ENCODE measurements around the gene IDH3G. TPM values are rescaled to one million over a fixed set of nuclear protein-coding genes. Genes with fewer than 3 reads are reported as not detected.

The IDH3G gene
- polyA plus RNA-seq, 1 donor (not counting 4 experiments of a cell fraction or from before 2014, with no cell fraction given), result 44.7 TPM

DNA sequence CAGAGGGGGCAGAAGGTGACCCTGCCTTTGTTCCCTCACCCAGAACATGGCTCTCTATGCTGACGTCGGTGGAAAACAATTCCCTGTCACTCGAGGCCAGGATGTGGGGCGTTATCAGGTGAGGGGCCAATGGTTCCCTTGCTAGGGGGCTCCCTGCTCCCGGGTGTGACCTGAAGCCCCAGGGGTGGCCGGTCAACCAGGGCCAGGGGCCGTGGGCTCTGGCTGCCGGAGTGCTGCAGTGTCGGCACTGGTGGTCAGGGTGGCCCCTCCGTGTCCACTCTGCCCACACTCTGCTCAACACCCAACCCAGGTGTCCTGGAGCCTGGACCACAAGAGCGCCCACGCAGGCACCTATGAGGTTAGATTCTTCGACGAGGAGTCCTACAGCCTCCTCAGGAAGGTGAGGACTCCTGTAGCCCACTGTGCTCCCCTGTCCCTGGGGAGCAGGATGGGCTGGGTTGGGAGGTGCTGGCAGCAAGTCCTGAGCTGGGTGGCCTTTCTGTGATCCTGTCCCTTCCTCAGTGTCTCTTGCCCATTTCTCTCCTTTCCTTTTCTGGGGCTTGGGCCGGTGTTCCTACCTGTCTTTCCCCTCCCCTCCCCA is 3.3 kb upstream of the IDH3G start:
- no peak for DNase-seq (ENCODE audit: low read depth, low spot score)
- H3K4me2 ChIP-seq (ENCODE audit: control insufficient read depth, extremely low read depth, insufficient read depth, low read depth, low read length), result no peak overlapping the region
- TF ChIP-seq, protein P1, sequence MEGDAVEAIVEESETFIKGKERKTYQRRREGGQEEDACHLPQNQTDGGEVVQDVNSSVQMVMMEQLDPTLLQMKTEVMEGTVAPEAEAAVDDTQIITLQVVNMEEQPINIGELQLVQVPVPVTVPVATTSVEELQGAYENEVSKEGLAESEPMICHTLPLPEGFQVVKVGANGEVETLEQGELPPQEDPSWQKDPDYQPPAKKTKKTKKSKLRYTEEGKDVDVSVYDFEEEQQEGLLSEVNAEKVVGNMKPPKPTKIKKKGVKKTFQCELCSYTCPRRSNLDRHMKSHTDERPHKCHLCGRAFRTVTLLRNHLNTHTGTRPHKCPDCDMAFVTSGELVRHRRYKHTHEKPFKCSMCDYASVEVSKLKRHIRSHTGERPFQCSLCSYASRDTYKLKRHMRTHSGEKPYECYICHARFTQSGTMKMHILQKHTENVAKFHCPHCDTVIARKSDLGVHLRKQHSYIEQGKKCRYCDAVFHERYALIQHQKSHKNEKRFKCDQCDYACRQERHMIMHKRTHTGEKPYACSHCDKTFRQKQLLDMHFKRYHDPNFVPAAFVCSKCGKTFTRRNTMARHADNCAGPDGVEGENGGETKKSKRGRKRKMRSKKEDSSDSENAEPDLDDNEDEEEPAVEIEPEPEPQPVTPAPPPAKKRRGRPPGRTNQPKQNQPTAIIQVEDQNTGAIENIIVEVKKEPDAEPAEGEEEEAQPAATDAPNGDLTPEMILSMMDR (optimal IDR thresholded peaks at IDR 0.05 in 1 of 3, IDR thresholded peaks at IDR 0.05 in 1 of 3, conservative IDR thresholded peaks at IDR 0.05 in 1 of 3; ENCODE audit: extremely low read depth in 1 of 3, insufficient read depth in 2 of 3, low read length in 3 of 3), result no peak
- TF ChIP-seq EZH2 (IDR thresholded peaks at IDR 0.05; ENCODE audit: low read length), result no peak
- dilution Hi-C loops (cut with MboI; ENCODE audit: extremely low pct_ligation_motif_present, low sequenced_read_pairs), result no loop called here
- H3K9me1 ChIP-seq (ENCODE audit: control insufficient read depth, extremely low read depth, insufficient read depth, low read length), result no peaks in the 10 kb centered on the region
- peaks cover 6% of the 10 kb centered on the region for H3K4me1 ChIP-seq (ENCODE audit: control insufficient read depth, extremely low read depth, insufficient read depth, low read length)
- H3K27ac ChIP-seq (ENCODE audit: control insufficient read depth, insufficient read depth, low read length), result no peak overlapping the region
- peaks cover 36% of the 10 kb centered on the region for H3K79me2 ChIP-seq (ENCODE audit: control insufficient read depth, insufficient read depth, low read length)
- no peak overlapping the region for H3K9ac ChIP-seq (ENCODE audit: control insufficient read depth, extremely low read depth, insufficient read depth, low read length)
- no peak for FAIRE-seq
- H3K9me3 ChIP-seq (ENCODE audit: control insufficient read depth, low read depth, low read length), result no peaks in the 10 kb centered on the region
- peaks cover 5 to 9% of the 10 kb centered on the region in 2 experiments for H3K36me3 ChIP-seq (ENCODE audit: control insufficient read depth in 2 of 2, extremely low read depth in 1 of 2, insufficient read depth in 2 of 2, low read length in 2 of 2)
- no peaks in the 10 kb centered on the region for H3K27me3 ChIP-seq (ENCODE audit: control insufficient read depth, extremely low read depth, insufficient read depth, low read length)
- no peaks in the 10 kb centered on the region for H4K20me1 ChIP-seq (ENCODE audit: control insufficient read depth, extremely low read depth, insufficient read depth, low read length)
- H2AFZ ChIP-seq (ENCODE audit: control insufficient read depth, low read length), result no peak overlapping the region
- no peak overlapping the region for H3K4me3 ChIP-seq (ENCODE audit: control insufficient read depth in 2 of 3, extremely low read depth in 1 of 3, insufficient read depth in 2 of 3, low read depth in 1 of 3, low read length in 3 of 3)

DNA sequence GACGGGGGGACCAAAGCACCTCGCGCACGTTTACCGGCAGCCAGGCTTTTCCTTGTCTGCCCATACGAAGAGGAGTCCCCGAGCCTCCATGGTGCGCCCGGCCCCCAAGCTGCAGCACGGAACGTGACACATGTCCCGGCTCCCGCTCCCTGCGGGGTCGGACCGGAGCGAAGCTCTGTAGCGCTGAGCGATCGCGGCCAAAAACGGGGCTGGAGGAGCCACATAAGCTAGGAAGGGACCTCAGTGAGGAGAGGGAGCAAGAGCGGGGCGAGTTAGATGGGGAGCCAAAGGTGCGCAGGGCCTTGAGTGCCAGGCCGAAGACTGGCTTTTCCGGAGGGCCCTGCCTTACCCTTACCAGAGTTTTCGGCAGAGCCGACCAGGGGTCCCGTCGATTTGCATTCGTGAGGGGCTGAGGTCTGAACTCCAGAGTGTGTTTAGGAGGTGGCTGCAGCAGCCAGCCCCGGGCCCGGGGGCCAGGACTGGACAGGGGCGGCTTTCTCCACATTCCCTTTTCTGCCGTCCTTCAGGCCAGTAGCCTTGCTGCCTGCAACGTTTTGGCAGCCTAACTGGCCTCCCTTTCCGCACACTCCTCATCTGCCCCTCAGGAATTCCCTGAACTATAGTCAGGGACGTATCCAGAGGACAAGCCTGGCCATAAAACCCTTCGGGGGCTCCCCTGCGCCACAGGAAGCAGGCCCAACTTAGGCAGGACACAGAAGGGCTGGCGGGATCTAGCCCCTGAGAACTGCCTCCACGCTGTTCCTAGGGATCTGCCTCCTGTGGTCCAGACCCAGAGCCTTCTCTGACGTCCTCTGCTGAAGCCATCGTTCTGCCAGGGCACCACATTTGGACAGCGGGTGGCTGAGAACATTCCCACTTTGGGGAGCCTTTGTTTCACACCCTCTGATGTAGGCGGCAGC is 982 bp upstream of the IDH3G start:
- no peak for DNase-seq (ENCODE audit: low read depth, low spot score)
- H3K4me1 ChIP-seq (ENCODE audit: control insufficient read depth, extremely low read depth, insufficient read depth, low read length), result peaks cover 14% of the 10 kb centered on the region
- peak overlapping the region; percentile 70 to 76 (median 75) for H3K4me3 ChIP-seq (ENCODE audit: control insufficient read depth in 2 of 3, extremely low read depth in 1 of 3, insufficient read depth in 2 of 3, low read depth in 1 of 3, low read length in 3 of 3)
- H3K9ac ChIP-seq (ENCODE audit: control insufficient read depth, extremely low read depth, insufficient read depth, low read length), result peak overlapping the region; percentile 90
- no peaks in the 10 kb centered on the region for H3K27me3 ChIP-seq (ENCODE audit: control insufficient read depth, extremely low read depth, insufficient read depth, low read length)
- no peak for TF ChIP-seq EZH2 (IDR thresholded peaks at IDR 0.05; ENCODE audit: low read length)
- TF ChIP-seq, protein P1 (optimal IDR thresholded peaks at IDR 0.05 in 1 of 3, IDR thresholded peaks at IDR 0.05 in 1 of 3, conservative IDR thresholded peaks at IDR 0.05 in 1 of 3; ENCODE audit: extremely low read depth in 1 of 3, insufficient read depth in 2 of 3, low read length in 3 of 3), result no peak
- H3K36me3 ChIP-seq (ENCODE audit: control insufficient read depth in 2 of 2, extremely low read depth in 1 of 2, insufficient read depth in 2 of 2, low read length in 2 of 2), result peaks cover 5 to 9% of the 10 kb centered on the region in 2 experiments
- H3K79me2 ChIP-seq (ENCODE audit: control insufficient read depth, insufficient read depth, low read length), result peaks cover 47% of the 10 kb centered on the region
- no peak for FAIRE-seq
- no peaks in the 10 kb centered on the region for H4K20me1 ChIP-seq (ENCODE audit: control insufficient read depth, extremely low read depth, insufficient read depth, low read length)
- peak overlapping the region; percentile 78 for H3K4me2 ChIP-seq (ENCODE audit: control insufficient read depth, extremely low read depth, insufficient read depth, low read depth, low read length)
- dilution Hi-C loops (cut with MboI; ENCODE audit: extremely low pct_ligation_motif_present, low sequenced_read_pairs), result no loop called here
- peak overlapping the region; percentile 68 for H3K27ac ChIP-seq (ENCODE audit: control insufficient read depth, insufficient read depth, low read length)
- no peaks in the 10 kb centered on the region for H3K9me3 ChIP-seq (ENCODE audit: control insufficient read depth, low read depth, low read length)
- H2AFZ ChIP-seq (ENCODE audit: control insufficient read depth, low read length), result no peak overlapping the region
- H3K9me1 ChIP-seq (ENCODE audit: control insufficient read depth, extremely low read depth, insufficient read depth, low read length), result no peaks in the 10 kb centered on the region
